GM04503 (cell line): ENCODE results near the gene NAGA.
"Not testable (repeated sequence)": the region's sequence is repeated elsewhere in the genome, so short reads cannot be mapped to it uniquely, and the experiment has no call there.

ENCODE experiments used
- DNase-seq: peaks from one replicate; pipeline ENCODE4 v3.0.0-alpha.2; 2012; ENCODE audit warnings: low read depth

Gene NAGA

DNA sequence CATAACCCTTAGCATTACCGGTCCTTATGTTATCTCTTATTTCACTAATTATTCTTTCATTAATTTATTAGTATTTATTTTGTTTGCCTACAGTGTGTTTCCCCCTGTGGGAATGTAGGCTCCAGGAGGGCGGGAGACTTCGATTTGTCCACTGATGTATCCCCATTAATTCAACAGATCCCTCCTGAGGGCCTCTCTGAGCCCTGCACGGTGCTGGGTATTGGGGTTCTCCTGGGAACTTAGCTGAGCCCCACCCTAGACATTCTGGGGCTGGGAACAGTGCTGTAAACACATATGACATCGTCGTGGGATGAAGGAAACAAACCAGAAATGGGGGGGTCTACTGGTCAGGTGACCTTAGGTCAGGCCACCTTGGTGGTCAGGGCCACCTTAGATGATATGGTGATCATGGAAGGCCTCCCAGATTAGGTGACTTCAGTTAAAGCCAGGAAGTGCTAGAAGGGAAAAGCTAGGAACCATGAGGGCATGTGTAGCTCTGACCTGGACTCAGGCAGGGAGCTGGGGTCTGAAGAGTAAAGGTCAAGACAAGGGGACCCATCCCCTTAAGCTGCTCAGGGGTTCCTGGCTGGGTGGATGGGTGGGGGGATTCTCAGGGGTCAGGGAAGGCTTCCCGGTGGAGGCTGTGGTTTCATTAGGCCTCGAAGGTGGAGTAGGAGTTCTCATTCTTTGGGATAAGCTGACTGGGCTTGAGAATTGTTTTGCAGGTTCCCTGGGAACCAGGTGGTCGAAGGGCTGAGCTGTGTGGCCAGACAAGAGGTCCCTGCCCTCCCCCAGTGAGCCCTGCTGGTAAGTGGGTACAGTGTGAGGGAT is 4.4 kb upstream of the NAGA start:
- no peak for DNase-seq

DNA sequence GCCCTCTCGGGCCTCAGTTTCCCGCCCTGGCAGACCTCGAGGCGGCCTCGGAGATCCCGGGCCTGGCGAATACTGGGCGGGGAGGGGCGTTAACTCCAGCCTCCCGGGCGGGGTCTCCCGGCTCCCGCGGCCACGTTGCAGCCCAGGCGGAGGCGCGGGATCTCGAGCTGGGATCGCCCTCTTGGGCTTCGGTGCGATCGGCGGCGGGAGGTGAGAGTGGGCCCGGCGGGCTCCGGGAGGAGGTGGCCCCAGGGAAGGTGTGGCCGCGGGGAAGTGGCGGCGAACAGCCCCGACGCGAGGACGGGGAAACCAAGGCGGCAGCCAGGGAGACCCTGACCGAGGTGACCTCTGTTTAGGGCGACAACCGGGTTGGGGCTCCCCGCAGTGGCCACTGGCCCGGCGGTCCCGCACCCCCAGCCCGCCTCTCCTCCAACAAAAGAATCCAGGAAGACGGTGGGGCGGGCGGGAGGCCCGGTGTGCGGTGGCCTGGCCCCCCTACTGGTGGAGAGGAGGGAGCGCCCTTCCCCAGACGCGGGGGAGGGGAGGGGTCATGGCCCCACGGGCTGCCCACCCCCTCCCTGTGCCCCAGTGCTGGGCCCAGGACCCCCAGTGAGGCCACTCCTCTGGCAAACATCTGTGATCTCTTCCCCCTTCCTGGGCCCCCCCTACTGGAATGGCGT is 3.7 kb upstream of the NAGA start, which contains the start of gene PHETA2:
TSS of gene PHETA2 (plus strand) at position 117 of the 680 bp plus-strand sequence. CDS start 3,046 bp downstream, outside the sequence.
- no peak for DNase-seq

DNA sequence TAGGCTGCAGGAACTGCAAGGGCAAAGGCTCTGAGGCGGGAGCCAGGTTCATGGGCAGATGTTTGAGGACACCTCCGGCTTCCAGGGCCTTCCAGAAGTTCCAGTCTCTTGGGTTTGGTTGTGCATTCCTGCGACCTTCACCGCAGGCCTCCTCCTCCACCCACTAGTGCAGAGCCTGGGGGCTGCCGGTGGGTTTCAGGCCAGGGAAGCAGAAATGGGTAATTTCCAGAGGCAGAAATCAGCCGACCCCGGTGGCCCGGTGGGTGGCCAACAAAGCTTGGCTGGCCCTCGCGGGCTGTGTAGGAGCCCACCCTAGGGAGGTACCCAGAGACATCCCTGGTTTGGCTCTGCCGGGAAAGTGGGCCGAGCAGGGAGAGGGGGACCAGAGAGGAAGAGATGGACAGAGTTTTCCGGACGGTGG is 3.0 kb upstream of the NAGA start:
- DNase-seq: no peak

DNA sequence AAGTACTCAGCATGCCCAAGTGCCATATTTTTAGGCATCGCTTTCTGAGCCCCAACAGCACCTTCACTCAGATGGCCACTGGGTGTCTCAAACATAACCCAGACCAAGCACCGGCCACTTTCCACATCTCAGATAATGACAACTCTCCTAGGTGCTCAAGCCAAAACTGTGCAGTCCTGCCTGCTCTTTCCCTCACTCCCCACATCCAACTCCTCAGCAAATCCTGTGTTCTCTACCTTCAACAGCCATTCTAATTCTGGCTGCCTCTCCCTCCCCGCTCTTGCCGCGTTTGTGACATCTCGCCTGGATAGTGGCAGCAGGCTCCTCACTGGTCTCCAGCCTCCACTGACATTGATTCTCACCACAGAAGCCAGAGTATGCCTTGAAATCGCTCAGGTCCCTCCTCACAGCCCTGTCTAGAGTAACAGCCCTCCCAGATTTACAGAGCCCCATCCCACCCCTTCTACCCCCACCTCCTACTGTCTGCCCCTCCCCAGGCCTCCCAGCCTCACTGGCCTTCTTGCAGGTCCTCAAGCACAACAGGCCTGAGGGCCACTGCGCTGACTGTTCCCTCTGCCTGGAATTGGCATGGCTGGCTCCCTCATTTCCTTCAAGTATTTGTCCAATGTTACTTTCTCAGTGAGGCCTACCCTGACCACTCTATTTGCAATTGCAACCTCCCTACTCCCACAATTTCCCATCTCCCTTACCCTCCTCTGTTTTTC is 2.2 kb upstream of the NAGA start:
- DNase-seq: no peak

DNA sequence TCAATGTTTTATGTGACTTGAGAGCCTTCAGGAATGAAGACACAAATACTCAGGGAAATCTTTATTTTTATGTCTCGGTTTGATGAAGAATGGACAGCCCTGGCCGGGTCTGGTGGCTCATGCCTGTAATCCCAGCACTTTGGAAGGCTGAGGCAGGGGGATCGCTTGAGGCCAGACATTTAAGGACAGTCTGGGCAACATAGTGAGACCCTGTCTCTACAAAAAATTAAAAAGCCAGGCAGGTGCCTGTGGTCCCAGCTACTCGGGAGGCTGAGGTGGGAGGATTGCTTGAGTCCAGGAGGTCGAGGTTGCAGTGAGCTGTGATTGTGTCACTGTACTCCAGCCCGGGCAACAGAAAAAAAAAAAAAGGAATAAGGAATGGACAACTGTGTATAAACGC is 896 bp upstream of the NAGA start:
- DNase-seq: not testable (repeated sequence)

DNA sequence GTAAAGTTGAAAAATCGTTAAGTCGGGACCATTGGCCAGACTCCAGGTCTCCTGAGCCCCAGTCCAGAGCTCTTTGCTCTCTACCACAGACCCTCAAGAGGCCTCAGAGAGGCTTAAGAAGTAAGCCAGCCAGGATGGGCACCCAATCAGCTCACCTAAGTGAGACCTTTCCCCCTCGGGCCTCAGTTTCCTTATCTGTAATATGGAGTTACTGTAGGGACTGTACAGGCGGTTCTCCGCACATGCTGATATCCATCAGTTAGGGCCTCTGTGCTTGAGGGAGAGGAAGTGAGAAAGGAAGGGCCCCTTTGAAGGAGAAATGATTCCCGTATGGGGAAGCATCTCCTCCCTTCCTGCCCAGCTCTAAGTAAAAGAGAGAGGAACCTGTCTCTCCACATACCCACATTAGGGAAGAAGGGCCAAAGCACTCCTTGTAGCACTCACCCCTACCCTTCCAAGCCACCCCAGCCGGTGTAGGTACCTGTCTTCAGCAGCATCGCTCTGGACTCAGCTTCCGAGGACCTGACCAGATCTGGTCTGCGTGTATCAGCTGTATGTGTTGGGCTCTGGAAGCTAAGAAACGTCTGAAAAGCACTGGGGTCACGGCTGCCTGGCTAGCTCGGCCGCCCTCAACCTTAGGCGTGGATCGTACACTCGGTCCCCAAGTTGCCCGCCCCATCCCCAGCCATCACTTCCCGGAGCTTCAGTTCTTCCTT is 653 bp downstream of the NAGA start:
- DNase-seq: no peak

DNA sequence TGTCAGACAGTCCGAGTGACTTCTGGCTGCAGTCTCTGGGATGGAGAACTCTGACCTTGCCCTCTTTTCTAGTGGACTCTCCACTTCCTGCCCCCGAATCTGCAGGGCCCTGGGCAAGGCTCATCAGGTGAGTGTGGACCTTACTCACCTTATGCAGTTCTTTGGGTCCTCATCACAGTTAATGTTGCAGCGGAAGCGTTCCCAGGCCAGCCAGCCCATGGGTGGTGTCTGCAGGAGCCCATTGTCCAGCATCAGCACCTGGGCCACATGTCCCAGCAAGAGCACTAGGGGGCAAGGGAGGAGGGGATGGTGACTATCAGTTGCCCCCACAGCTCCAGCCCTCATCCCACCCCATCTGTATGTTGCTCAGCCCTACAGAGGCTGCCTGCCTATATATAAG is 2.3 kb downstream of the NAGA start:
- no peak for DNase-seq

DNA sequence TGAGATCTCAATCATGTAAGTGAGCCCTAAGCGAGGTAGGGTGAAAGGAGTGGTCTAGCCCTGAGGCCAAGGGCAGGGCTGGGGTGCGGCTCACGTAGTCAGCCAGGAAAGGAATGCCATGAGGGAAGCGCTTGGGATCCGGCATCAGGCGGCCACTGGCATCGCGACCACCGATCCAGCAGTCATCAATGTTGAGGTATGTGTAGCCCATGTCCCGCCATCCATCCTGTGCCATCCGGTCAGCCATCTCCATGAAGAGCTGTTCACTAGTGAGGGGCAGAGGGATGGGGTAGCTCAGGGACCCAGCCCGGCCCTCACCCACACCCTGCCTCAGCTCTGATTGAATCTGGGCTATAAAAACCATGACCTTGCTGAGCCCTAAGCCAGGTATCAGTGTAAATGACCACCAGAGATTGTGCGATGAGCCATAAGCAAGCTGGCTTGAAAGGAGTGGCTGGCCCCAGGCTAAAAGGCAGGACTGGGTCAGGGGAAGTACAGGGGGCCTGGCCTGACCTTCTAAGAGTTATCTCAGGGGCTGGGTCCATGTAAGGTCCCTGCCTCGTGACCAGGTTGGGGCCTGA is 2.9 kb downstream of the NAGA start:
- no peak for DNase-seq

DNA sequence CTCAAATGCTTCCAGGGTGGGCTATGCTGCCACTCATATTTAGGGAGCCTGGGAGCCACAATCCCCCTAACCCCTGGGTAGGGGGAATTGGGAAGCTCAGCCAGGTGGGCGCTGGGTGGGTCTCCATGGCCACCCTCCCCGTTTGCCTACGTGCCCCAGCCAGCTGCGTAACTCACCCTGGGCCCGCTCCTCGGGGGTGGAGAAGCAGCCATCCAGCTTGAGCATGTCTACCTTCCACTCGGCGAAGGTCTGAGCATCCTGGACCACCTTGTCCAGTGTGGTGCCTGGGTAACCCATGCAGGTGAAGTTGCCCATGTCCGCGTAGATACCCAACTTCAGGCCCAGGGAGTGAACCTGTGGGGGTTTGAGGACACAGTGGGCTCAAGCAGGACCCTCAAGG is 3.7 kb downstream of the NAGA start:
- DNase-seq: no peak

DNA sequence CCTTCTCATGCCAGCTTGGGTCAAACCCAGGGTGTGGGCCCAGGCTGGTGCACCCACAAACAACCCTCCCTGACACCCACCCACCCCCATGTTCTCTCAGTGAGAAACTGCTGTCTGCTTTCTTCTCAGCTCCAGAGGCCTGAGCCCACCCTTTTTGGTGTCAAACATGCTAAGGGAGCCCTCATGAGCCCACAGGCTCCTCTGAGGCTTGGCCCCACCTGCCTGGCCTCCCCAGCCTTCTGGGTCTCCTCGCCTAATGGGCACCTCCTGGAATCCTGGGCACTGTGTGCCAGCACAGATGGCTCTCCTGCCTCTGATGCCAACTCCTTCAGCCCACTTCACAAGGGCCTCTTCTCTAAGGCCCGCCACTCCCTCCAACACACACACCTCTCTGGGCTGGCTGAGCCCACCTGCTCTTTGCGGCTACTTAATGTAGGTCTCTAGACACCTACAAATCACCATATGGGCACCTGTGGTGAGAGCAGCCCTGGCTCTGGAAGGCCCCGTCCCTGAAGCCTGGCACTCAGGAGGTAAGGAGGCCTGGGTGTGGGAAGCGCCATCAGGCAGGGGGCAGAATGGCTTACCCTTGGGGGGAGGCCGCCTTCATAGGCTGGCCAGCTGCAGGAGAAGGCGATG is 4.4 kb downstream of the NAGA start:
- no peak for DNase-seq

DNA sequence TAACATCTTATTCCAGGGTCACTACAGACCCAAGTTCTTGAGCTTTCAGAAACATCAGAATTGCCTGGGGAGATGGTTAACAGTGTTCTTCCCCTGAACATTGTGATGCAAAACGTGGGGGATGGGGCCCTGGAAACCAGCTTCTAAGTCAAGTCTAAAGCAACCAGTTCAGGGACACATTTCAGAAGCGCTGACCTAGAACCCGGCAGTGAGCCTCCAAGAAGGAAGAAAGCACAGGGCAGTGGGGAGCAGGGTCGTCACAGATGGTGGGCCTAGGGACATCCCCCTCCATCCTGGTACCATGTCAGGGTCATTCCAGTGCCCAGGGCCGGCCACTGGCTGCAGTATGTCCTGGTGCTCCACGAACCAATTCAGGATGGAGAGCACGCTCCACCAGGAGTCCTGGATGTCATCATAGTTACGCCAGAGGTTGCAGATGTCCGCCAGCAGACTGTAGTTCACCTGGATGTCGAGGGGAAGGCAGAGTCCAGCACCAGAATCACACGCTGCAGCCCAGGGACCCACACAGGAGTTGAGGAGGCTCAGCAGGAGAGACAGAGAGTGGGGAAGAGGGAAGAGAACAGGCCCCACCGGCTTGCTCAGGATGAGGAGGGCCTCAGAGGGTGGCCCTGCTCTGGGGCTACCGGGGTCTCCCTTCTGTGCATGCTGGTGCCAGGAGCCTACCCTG is 5.0 kb downstream of the NAGA start:
- DNase-seq: no peak

DNA sequence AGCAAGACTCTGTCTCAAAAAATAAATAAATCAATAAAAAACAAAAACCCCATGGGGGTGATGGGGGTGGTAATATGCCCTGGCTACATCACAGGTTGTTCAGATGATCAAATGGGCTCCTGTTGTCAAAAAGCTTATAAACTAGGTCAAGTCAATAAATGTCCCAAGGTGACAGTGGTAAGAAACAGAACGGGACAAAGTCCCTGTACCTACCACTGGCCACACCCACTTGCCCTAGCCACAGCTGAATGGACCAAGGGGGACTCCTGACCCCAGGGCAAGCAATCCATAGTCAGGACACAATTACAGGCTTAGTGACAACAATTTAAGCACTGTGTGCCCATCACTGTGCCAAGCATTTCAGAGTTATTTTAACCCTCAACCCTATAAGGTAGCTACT is 6.0 kb downstream of the NAGA start:
- no peak for DNase-seq

DNA sequence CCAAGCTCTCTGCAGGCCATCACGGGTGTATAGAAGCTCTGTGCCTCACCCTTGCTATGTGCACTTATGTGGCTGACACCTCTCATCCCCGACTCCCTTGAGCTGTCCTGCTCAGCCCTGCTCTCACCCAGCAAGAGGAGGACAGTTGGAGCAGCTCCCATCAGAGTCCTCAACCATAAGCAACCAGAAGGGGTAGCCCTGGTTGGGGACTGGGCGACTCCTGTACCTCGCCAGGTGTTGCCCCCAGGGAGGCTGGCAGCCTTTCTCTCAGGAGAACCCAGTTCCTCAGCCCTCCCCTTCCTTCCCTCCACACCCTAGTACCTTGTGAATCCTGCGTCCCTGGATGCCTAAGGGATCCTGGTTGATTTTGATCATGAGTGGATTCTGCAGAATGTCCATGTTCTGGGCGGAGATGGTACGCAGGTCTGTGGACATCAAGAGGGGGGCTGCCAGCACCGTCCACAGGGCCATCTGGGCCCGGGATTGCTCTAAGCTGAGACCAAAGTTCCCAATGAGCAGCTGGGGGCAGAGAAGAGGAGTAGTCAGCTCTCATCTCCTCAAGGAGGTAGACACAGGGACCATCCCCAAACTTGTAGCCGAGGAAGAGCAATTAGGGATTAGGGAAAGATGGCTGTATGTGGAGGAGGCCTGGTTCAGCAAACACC is 8.0 kb downstream of the NAGA start:
- no peak for DNase-seq

DNA sequence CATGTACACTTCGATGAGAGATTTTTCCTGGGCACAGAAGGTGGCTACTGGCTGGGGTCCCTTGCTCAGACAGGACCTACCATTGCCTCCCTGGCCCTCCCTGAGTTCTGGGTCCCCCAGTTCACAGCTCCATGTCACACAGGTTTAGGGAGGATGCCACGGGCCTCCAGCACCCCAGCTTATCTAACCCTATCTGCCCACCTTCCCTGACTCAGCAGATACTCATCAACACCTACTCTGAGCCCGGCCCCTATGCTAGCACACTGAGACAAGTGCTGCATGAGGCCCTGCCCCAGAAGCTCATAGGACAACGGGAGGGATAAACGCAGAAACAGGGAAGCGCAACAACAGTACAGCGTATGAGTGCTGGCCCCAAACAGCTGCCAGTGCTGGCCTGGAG is 9.6 kb downstream of the NAGA start:
- DNase-seq: no peak

DNA sequence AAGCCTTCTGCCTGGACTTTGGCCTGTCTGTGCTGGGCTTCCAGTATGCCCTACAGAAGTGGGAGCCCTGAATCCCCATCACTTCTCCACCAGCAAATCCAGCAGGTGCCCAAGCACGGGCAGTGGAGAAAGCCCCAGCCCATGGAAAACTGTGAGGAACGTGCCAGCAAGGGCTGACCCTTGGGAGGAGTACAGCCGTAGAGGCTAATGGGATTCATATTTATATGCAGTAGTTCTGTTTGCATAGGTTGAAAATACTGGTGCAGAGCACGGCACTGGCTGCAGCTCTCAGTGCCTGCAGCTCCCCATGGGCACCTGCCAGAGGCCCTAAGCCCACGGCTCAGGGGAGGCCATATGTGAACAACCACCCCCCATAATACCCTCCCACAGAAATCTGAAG is 10.1 kb downstream of the NAGA start:
- no peak for DNase-seq

DNA sequence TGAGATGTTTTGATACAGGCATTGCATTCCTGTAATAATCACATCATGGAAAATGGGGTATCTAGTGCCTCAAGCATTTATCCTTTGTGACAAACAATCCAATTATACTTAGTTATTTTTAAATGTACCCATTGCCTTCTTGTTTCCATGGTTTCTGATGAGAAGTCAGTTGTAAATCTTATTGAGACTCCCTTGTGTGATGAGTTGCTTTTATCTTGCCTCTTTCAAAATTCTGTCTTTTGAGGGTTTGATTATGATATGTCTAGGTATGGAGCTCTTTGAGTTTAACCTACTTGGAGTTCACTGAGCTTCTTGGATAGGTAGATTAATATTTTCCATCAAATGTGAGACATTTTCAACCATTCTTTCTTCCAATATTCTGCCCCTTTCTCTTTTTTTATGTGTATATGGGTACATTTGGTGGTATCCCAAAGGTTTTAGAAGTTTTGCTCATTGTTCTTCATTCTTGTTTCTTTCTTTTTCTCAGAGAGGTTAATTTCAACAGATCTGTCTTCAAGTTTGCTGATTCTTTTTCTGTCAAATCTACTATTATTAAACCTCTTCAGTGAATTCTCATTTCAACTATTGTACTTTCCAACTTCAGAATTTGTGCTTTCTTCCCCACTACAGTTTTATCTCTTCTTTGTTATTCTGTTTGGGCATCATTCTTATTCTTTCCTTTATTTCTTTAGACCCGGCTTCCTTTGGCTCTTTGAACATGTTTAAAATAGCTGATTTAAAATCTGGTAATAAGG is 13.7 kb downstream of the NAGA start:
- no peak for DNase-seq

DNA sequence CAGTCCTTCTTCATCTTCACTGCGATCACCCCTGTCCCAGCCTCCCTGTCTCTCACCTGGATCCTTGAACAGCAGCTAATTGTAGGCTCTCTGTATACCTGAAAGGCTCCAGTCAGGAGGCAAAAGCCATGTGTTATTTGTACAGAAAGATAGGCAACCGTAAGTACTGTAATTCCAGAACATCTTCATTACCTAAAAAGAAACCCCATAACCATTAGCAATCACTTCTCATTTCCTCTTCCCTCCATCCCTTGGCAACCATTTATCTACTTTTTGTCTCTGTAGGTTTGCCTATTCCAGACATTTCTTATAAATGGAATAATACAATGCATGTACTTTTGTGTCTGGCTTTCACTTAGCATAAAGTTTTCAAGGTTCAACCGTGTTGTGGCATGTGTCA is 17.8 kb downstream of the NAGA start:
- no peak for DNase-seq

DNA sequence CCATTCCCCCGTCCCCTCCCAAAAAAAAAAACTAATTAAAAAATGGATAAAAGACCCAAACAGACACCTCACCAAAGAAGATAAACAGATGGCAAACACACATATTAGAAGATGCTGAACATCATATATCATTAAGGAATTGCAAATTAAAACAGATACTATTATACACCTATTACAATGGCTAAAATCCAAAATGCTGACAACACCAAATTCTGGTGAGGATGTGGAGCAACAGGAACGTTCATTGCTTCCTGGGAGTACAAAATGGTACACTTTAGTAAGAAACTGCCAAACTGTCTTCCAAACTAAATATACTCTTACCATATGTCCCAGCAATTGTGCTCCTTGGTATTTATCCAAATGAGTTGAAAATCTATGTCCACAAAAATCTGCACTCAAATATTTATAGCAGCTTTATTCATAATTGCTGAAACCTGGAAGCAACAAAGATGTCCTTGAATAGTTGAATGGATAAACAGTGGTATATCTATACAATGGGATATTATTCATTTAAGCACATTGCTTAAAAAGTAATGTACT is 19.9 kb downstream of the NAGA start:
- no peak for DNase-seq

DNA sequence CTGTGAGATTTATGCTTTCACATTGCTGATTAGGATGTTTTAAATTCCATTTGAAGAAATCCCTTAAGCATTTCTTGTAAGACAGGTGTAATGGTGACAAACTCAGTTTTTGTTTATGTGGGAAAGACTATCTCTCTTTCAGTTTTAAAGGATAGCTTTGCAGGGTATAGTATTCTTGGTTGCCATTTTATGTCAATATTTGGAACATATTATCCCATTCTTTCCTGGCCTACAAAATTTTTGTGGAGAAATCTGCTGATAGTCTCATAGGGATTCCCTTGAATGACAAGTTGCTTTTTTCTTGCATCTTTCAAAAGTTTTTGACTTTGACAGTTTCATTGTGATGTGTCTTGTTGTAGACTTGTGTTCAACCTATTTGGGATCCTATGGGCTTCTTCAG is 28.8 kb downstream of the NAGA start:
- DNase-seq: no peak
